Lung (tissue), 12 donors: Measurements from ENCODE around the gene FAM234B. TPM values are rescaled to one million over a fixed set of nuclear protein-coding genes. Genes with fewer than 3 reads are reported as not detected.

Source experiments
- ATAC-seq: fragments of 200-7000 bp; cut with Tn5 transposase; one replicate; pipeline ENCODE4 v1.9.1; 2020; ENCODE audit warnings: moderate number of reproducible peaks; ENCODE audit not compliant: insufficient read depth, low FRiP score
- DNase-seq, 3 donors: peaks; one replicate each; pipeline ENCODE4 v3.0.0-alpha.2; 2013 to 2017
- H3K27ac ChIP-seq, 2 donors: one replicate each; pipeline ENCODE4 v1.5.1; 2013; ENCODE audit warnings: mild to moderate bottlenecking in 2 of 2, moderate library complexity in 2 of 2, control low read depth in 1 of 2, inconsistent platforms in 1 of 2, low read depth in 1 of 2, low read length in 1 of 2
- H3K27me3 ChIP-seq, 3 donors: one replicate each; pipeline ENCODE4 v1.5.1; 2013; ENCODE audit warnings: low read length in 2 of 3; ENCODE audit not compliant: control insufficient read depth in 3 of 3, insufficient read depth in 3 of 3
- H3K36me3 ChIP-seq, 4 donors: one replicate each; pipeline ENCODE4 v1.5.1; 2013; ENCODE audit warnings: low read length in 4 of 4, mild to moderate bottlenecking in 1 of 4, moderate library complexity in 1 of 4; ENCODE audit not compliant: control insufficient read depth in 4 of 4, insufficient read depth in 4 of 4
- H3K4me1 ChIP-seq, 5 donors: one replicate each; pipeline ENCODE4 v1.5.1; 2013; ENCODE audit warnings: low read length in 5 of 5, mild to moderate bottlenecking in 2 of 5, moderate library complexity in 1 of 5; ENCODE audit not compliant: control insufficient read depth in 5 of 5, insufficient read depth in 5 of 5
- H3K4me3 ChIP-seq: one replicate; pipeline ENCODE4 v1.5.1; 2013; ENCODE audit warnings: mild to moderate bottlenecking, control low read depth, moderate library complexity
- H3K9ac ChIP-seq, 2 donors: one replicate each; pipeline ENCODE4 v1.5.1; 2013; ENCODE audit warnings: low read length in 2 of 2, control low read depth in 1 of 2; ENCODE audit not compliant: insufficient read depth in 1 of 2
- H3K9me3 ChIP-seq, 4 donors: one replicate each; pipeline ENCODE4 v1.5.1; 2013; ENCODE audit warnings: low read length in 3 of 4, mild to moderate bottlenecking in 1 of 4, moderate library complexity in 1 of 4; ENCODE audit not compliant: control insufficient read depth in 4 of 4, insufficient read depth in 3 of 4
- CTCF ChIP-seq: IDR thresholded peaks from 2 replicates; pipeline ENCODE4 v1.5.1; 2012; ENCODE audit warnings: mild to moderate bottlenecking; ENCODE audit errors: control extremely low read depth, extremely low read depth
- WGBS, 2 donors: extraction: QIAGEN DNeasy Blood & Tissue Kit; methylation state at CpG; one replicate each; pipeline ENCODE4 v1.1.7; 2013; 5-methylcytosine and 5-hydroxymethylcytosine counted together
- polyA plus RNA-seq, 2 donors: library from polyadenylated mRNA; stranded (reverse); fragments of 200-250 nt; gene quantifications; one replicate each; pipeline ENCODE4 v1.2.1, GENCODE V29; 2013
- total RNA-seq, 2 donors: library from RNA; depleted of rRNA in 1 of 2; stranded (reverse); fragments of >200 nt in 1 of 2; gene quantifications; one replicate each; pipeline ENCODE4 v1.2.1, GENCODE V29; 2014 to 2021
- donor health status: control.
- donor health status: control.
- donor health status: Bipolar disorder and iron deficiency.
- donor health status: healthy.
- donor health status: DM: yes; HTN: yes; CAD: no.

FAM234B gene
- total and polyA plus RNA-seq, 4 donors: 1.4 to 10.4 (median 6.3) TPM

GRCh38 chr12:13100605-13100881, 56.4 kb downstream of the FAM234B start:
- no peaks in the 10 kb centered on the region for H3K9me3 ChIP-seq
- peak overlapping the region in 1 of 2 donors; percentile 74 for H3K9ac ChIP-seq
- H3K27ac ChIP-seq: peak overlapping the region; percentile 92 to 96
- DNase-seq (no peak), ATAC-seq (no peak)
- WGBS, 2 donors: 7 to 14% methylated on average over 6 of the region's 6 CpGs
- no peaks in the 10 kb centered on the region for H3K27me3 ChIP-seq
- peaks cover 16 to 57% (median 24%) of the 10 kb centered on the region in 5 donors for H3K4me1 ChIP-seq
- no peaks in the 10 kb centered on the region for H3K36me3 ChIP-seq
- TF ChIP-seq CTCF: no peak
- H3K4me3 ChIP-seq: no peak overlapping the region

- peak; percentile 77 for ATAC-seq
- peak overlapping the region; percentile 92 to 99 for H3K27ac ChIP-seq
- no peaks in the 10 kb centered on the region for H3K27me3 ChIP-seq
- peak overlapping the region; percentile 74 for H3K9ac ChIP-seq
- TF ChIP-seq CTCF: no peak
- H3K4me3 ChIP-seq: peak overlapping the region; percentile 30
- whole genome bisulfite sequencing, 2 donors: 2% methylated on average over 69 to 79 of the region's 79 CpGs
- peaks cover 16 to 53% (median 24%) of the 10 kb centered on the region in 5 donors for H3K4me1 ChIP-seq
- peak; percentile 96 to 97 (median 97) for DNase-seq
- no peaks in the 10 kb centered on the region for H3K9me3 ChIP-seq
- H3K36me3 ChIP-seq: no peaks in the 10 kb centered on the region
These were observed 56.9 kb downstream of the FAM234B start for GRCh38 chr12:13100882-13101769.

GRCh38 chr12:13101821-13102375, 57.7 kb downstream of the FAM234B start:
- TF ChIP-seq CTCF: no peak
- 41 to 46% methylated on average over 10 of the region's 10 CpGs for WGBS, 2 donors
- Histone ChIP-seq H3K27me3 (no peaks in the 10 kb centered on the region), H3K9me3 (no peaks in the 10 kb centered on the region), H3K9ac (peak overlapping the region; percentile 71 to 74), H3K4me3 (no peak overlapping the region), H3K27ac (peak overlapping the region; percentile 92 to 99), H3K36me3 (no peaks in the 10 kb centered on the region), H3K4me1 (peaks cover 16 to 53% (median 24%) of the 10 kb centered on the region in 5 donors)
- peak in 2 of 3 donors; percentile 32 to 50 for DNase-seq
- no peak for ATAC-seq
